ENCODE results near the gene ELANE. TPM values are rescaled to one million over a fixed set of nuclear protein-coding genes. Genes with fewer than 3 reads are reported as not detected.

Gene ELANE
- total and polyA plus RNA-seq, 9 of the 15 experiments (the other 6 are each of a cell fraction or from before 2014, with no cell fraction given): not detected

GRCh38 chr19:900302-901111 is 48.4 kb downstream of the ELANE start (continued):
- TF ChIP-seq ELF4 (CRISPR knock-in tag; IDR thresholded peaks at IDR 0.05): peak; percentile 53; the same call in 1 of the 2 replicates
- no peak for TF ChIP-seq HDAC3 (IDR thresholded peaks at IDR 0.05; ENCODE audit: borderline replicate concordance, partially characterized antibody)
- TF ChIP-seq NFE2L1 (tag; IDR thresholded peaks at IDR 0.05; ENCODE audit: borderline replicate concordance, low read depth): no peak
- no peak for TF ChIP-seq ZNF778 (CRISPR knock-in tag; IDR thresholded peaks at IDR 0.05)
- peak; percentile 29; the same call in 1 of the 2 replicates for TF ChIP-seq SP1 (CRISPR knock-in tag; IDR thresholded peaks at IDR 0.05)
- TF ChIP-seq PKNOX1 (IDR thresholded peaks at IDR 0.05): peak; percentile 38
- TF ChIP-seq POU5F1 (IDR thresholded peaks at IDR 0.05; ENCODE audit: borderline replicate concordance, low read depth, low read length, partially characterized antibody): no peak
- 0 out of 2 replicates have a peak, but pooled peaks have one; percentile 39 for TF ChIP-seq FOXO4 (CRISPR knock-in tag; IDR thresholded peaks at IDR 0.05)
- peak in 1 of 2 experiments; percentile 68; a peak in 2 of 4 replicates for TF ChIP-seq HDAC1 (IDR thresholded peaks at IDR 0.05)
- no peak for TF ChIP-seq ZNF766 (CRISPR knock-in tag; conservative IDR thresholded peaks at IDR 0.05)
- no peak for TF ChIP-seq ZNF398 (CRISPR knock-in tag; IDR thresholded peaks at IDR 0.05)
- TF ChIP-seq MCM2 (IDR thresholded peaks at IDR 0.05; ENCODE audit: low read depth): peak; percentile 75; the same call in 1 of the 2 replicates
- TF ChIP-seq SUPT5H (IDR thresholded peaks at IDR 0.05): peak; percentile 53
- no peak for TF ChIP-seq GATA2 (CRISPR knock-in tag; IDR thresholded peaks at IDR 0.05)
- TF ChIP-seq NR2F6 (CRISPR knock-in tag; IDR thresholded peaks at IDR 0.05): no peak
- peak in 1 of 2 experiments; percentile 63; a peak in 1 of 4 replicates for TF ChIP-seq UBTF (IDR thresholded peaks at IDR 0.05; ENCODE audit: borderline replicate concordance in 1 of 2, low read depth in 2 of 2, low read length in 2 of 2)
- peak in 1 of 2 experiments; percentile 44; a peak in 2 of 4 replicates for TF ChIP-seq TRIM24 (IDR thresholded peaks at IDR 0.05)
- 0 out of 4 replicates have a peak, but pooled peaks of 1 of the 2 experiments have one; percentile 53 for TF ChIP-seq NONO (IDR thresholded peaks at IDR 0.05; ENCODE audit: low read depth in 2 of 2, low read length in 1 of 2)
- TF ChIP-seq HDGF (IDR thresholded peaks at IDR 0.05): peak; percentile 97
